Activated gamma-delta T cell treated with anti-CD3 and anti-CD28 coated beads, Interleukin-2, amount 50 U/mL, for 16 hours (primary cell): Measurements from ENCODE around the gene P3H2.
"Not testable (repeated sequence)": the region's sequence is repeated elsewhere in the genome, so short reads cannot be mapped to it uniquely, and the experiment has no call there.

ENCODE experiments used
- DNase-seq: peaks from one replicate; pipeline ENCODE4 v3.0.0-alpha.2; 2020; ENCODE audit warnings: low read depth

Gene P3H2

GRCh38 chr3:190120269-190121060, at the start of gene P3H2:
P3H2 (minus strand) TSS chr3:190120897; CDS start chr3:190120731, 166 bp downstream.
- DNase-seq: no peak

GRCh38 chr3:190169877-190170276, 49.2 kb upstream of the P3H2 start:
- no peak for DNase-seq

GRCh38 chr3:190169243-190169642, 48.5 kb upstream of the P3H2 start:
- DNase-seq: no peak

GRCh38 chr3:190167936-190168680, 47.4 kb upstream of the P3H2 start:
- DNase-seq: no peak

GRCh38 chr3:190166948-190167347, 46.3 kb upstream of the P3H2 start:
- no peak for DNase-seq

GRCh38 chr3:190165253-190165652, 44.6 kb upstream of the P3H2 start:
- DNase-seq: no peak

- not testable (repeated sequence) for DNase-seq
Observed at GRCh38 chr3:190162013-190162412, 41.3 kb upstream of the P3H2 start.

GRCh38 chr3:190159902-190160435, 39.3 kb upstream of the P3H2 start:
- DNase-seq: no peak

- no peak for DNase-seq
Observed at GRCh38 chr3:190158261-190158660, 37.6 kb upstream of the P3H2 start.

- no peak for DNase-seq
Observed at GRCh38 chr3:190155752-190156151, 35.1 kb upstream of the P3H2 start.

- no peak for DNase-seq
Observed at GRCh38 chr3:190150681-190151080, 30.0 kb upstream of the P3H2 start.

- not testable (repeated sequence) for DNase-seq
Observed at GRCh38 chr3:190149830-190150619, 29.3 kb upstream of the P3H2 start.

GRCh38 chr3:190144793-190145192, 24.1 kb upstream of the P3H2 start:
- DNase-seq: not testable (repeated sequence)

- DNase-seq: no peak
Observed at GRCh38 chr3:190142041-190142440, 21.3 kb upstream of the P3H2 start.

- DNase-seq: no peak
Observed at GRCh38 chr3:190139365-190139764, 18.7 kb upstream of the P3H2 start.

- DNase-seq: no peak
Observed at GRCh38 chr3:190132371-190132770, 11.7 kb upstream of the P3H2 start.

- no peak for DNase-seq
Observed at GRCh38 chr3:190131329-190131728, 10.6 kb upstream of the P3H2 start.

GRCh38 chr3:190130696-190131095, 10.0 kb upstream of the P3H2 start:
- DNase-seq: no peak

GRCh38 chr3:190130037-190130436, 9.3 kb upstream of the P3H2 start:
- no peak for DNase-seq

- no peak for DNase-seq
Observed at GRCh38 chr3:190127797-190128196, 7.1 kb upstream of the P3H2 start.

GRCh38 chr3:190127195-190127594, 6.5 kb upstream of the P3H2 start:
- DNase-seq: no peak

GRCh38 chr3:190125436-190126068, 4.9 kb upstream of the P3H2 start:
- DNase-seq: no peak
